Measurements from ENCODE around the gene LDLRAD4. TPM values are rescaled to one million over a fixed set of nuclear protein-coding genes. Genes with fewer than 3 reads are reported as not detected.

The LDLRAD4 gene
- polyA plus RNA-seq, 4 donors, result 10.5 to 11.6 (median 11.5) TPM

DNA sequence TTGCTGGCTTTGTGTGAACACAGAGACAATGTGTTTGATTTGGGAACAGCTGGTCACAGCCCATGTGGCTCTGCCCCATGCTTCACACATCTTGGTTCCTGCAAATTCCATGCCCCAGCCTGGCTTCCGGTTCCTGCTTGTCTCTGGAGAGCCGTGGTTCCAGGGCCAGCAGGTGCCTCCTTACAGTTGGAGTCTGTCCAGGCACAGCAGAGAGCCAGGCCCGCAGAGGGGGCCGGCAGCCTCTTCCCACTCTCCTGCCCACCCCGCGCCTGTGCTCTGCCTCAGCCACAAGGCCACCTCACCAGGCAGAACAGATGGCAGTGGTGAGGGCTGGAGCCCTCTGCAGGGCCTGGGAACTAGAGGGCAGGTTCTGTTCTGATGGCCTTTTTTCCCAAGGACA lies 81.5 kb downstream of the LDLRAD4 start:
- no peak for DNase-seq (ENCODE audit: low read depth in 4 of 4, low spot score in 3 of 4)

DNA sequence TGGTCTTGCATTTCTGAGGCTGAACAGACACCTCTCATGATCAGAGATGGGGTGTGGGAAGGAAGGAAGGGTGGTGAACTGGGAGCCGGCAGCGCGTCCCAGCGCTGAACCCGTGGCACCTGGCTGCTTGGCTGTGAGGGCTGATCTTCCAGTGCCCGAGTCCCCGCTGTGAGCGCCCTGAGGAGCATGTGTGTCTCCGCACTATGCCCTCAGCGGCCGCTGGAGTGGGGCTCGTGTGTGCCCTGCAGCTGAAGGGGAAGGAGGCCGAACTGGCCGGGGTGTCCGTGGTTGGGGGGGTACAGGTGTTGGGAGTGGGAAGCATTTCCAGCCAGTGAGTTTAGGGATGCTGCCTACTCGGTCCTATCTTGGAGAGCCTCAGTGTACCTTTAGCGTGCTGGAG lies 82.2 kb downstream of the LDLRAD4 start:
- DNase-seq (ENCODE audit: low read depth in 4 of 4, low spot score in 3 of 4), result no peak

DNA sequence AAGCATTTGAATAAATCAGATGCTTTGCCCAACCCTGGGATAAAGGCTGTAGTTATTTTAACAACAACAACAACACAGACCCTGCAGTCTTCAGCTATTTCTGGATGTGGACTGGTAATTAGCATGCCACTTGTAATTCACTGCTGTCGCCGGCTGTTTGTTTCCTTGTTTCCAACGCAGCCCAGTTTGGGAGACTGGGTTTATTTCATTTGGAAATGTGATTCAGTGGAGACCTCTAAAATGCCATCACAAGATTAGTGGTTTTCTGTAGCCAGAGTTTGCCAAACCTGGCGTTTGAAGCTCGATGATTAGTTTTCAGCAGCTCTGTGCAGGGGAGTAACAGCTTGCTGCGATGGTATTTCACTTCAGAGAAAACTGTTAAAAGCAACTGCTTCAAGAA lies 83.5 kb downstream of the LDLRAD4 start:
- DNase-seq (ENCODE audit: low read depth in 4 of 4, low spot score in 3 of 4), result peak; percentile 23 to 58 (median 40)

DNA sequence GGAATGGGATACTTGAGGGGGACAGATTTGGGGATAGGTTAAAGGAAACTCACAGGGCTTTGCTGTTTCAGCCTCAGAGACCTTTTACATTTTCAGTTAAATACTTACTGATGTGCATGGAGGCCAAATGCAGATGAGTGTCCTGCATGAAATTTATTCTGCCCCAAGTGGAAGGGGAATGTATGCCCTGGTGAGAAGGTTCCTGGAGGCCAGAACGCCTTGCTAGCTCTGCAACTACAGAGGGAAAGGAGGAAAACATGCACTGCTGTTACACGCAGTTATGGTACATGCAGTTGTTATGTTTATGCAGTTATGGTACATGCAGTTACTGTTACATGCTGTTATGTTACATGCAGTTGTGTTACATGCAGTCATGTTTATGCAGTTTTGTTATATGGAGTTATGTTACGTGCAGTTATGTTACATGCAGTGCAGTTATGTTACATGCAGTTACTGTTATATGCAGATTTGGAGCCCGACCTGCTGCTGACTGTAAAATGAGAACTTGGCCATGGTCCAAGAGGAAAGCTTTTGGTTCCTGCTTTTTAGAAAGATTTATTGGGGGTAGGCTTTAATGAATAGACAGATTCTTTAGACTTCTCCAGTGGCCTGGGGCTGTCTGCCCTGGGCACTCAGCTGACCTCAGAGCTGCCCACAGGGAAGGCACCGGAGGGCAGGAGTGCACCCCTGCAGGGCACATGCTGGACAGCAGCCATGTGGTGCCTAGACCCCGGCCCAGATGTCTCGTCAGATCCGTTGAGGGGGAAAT lies 84.1 kb downstream of the LDLRAD4 start:
- DNase-seq (ENCODE audit: low read depth in 4 of 4, low spot score in 3 of 4), result peak; percentile 63 to 69 (median 66)

DNA sequence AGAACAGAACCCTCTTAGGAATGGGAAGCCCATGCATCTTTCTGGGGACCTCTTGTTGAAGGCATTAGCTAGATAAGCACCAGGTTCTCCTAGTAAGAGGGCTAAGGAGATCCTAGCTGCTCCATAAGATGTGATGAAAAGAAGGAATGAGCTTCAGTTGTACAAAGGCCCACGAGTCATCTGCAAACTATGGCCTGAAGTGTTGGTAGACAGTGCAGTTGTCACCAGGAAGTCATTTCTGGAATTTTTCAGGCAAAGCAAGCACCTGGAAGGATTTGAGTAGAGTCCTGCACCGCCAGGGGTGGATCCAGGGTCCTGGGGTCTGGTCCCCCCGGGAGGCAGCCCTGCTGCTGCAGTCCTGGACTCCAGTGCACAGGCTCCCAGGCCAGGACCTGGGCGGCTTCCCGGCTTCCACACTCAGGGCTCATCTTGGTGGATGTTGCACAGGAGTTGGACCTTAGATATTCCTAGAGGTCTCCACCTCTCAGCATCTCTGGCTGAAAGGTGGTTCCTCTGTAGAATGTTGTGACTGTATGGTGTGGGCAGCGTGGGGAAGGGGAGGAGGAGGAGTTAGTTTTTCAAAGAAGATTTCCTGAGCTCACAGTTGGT lies 85.3 kb downstream of the LDLRAD4 start:
- no peak for DNase-seq (ENCODE audit: low read depth in 4 of 4, low spot score in 3 of 4)

DNA sequence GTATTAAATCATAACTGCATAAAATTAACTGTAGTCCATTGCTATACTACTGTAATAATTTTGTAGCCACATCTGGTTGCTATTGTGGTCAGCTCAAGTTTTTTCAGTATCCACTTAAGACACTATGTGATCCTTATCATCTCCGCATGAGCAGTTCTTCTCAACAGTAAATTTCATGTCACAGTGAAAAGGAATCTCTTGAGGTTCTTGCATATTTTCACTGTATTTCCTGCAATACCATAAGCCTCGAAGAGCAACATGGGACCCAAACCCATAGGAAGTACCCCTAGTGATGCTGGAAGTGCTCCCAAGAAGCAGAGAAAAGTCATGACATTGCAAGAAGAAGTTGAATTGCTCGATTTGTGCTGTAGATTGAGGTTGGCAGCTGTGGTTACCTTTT lies 86.7 kb downstream of the LDLRAD4 start:
- no peak for DNase-seq (ENCODE audit: low read depth in 4 of 4, low spot score in 3 of 4)

DNA sequence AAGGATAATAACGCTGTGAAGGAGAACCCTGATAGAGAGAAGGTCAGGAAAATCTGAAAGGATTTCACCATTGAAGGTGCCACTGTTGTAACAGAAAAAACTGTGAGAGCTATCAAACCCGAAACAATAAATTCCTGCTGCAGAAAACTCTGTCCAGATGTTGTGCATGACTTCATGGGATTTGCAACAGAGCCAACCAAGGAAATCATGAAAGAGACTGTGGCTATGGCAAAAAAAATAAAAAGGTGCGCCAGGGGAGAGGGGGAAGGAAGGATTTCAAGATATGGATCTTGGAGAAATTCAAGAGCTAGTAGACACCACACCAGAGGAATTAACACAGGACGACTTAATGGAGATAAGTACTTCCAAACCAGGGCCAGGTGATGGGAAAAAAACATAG lies 88.0 kb downstream of the LDLRAD4 start:
- no peak for DNase-seq (ENCODE audit: low read depth in 4 of 4, low spot score in 3 of 4)

DNA sequence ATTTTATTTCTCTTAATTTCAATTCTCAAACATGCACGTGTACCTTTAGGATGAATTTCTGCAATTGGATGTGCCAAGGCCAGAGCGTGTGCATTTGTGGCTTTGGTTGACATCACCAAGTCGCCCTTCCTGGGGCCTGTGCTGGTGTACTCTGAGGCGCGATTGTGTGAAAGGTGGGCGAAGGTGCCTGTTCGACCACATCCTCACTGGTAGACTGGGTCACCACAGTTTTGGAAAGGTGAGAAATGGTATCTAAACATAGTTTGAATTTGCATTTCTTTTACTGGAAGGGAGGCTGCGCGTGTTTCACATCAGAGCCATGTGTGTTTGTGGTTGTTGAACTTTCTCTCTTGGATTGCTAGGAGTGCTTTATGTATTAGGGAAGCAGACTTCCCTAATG lies 89.8 kb downstream of the LDLRAD4 start:
- DNase-seq (ENCODE audit: low read depth in 4 of 4, low spot score in 3 of 4), result no peak

DNA sequence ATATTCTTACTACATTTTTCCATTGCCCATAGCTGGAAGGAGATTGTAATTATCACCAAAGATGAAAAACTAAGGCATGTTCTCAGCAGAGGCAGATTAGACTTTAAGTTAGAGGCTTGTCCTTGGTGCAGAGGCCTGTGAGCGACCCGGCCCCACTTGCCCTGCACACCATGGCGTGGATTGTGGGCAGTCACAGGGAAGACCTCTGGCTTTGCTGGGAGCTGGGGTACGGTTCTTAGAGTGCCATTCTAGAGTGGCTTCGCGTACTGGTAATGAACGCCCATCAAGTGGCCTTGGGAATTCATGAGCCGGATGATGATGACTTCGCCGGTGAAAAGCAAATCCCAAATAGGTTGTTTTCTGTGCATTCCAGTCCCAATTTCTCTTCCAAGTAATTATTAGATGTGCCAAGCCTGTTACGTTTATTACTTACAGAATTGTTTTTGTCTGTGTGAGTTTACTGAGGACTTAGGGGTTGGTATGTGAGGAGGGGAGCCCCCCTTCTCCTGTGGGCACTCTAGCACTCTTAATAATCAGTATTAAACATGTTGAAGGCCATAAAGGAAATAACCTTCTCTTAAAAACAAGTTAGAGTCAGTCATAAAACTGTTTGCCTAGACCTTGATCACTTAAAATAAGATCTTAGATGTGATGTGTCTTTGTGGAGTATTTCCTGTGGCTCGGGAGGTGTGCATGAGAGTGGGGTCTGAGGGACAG lies 90.6 kb downstream of the LDLRAD4 start:
- DNase-seq (ENCODE audit: low read depth in 4 of 4, low spot score in 3 of 4), result no peak

DNA sequence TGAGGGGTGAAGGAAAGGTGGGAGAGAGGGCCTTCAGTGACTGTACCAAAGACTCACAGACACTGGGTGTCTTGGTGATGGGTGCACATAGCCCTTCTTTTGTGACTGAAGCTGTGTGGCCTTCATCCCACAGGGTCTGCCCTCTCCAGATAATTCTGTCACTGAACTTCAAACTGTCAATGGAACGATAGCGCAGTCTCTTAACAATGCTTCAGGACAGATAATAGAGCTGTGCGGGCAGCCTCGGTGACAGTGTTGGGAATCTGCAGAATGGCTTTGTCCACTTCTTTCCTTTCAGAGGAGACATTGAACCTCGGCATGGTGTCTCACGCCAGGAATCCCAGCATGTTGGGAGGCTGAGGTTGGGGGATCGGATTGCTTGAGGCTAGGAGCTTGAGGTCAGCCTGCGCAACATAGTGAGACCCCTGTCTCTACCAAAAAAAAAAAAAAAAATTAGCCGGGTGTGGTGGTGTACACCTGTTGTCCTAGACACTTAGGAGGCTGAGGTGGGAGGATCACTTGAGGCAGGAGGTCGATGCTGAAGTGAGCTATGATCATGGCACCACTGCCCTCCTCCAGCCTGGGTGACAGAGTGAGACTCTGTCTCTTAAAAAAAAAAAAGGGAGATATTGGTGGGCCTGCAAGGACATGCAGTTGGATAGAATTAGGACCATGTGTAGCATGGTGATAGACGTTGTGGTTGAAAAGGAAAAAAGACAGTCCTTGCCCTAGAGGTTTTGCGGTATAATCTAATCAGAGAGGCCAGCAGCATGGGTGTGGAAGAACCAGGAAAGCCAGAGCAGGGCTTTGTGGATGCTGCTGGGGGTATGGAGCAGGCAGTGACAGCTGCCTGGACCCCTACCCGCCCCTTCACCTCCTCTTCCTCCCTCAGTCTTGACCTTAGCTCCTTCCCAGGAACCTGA lies 91.4 kb downstream of the LDLRAD4 start:
- DNase-seq (ENCODE audit: low read depth in 4 of 4, low spot score in 3 of 4), result no peak

DNA sequence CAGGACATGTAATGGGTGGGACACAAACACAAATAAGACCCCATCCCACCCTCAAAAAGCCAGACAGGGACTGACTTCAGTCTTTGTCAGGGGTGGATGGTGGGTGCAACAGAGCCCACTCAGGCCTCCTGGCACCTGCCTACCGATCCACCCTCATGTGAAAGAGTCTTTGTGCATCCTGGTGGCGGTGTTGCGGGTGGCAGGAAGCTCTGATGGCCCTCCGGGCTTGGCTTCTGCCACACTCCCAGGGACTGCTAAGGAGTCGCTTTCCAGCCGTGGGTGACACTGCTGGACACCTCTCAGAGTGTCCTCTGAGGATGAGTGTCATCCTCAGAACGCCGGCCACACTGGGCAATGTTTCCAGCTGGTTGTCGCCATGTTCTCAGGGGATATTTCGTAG lies 92.6 kb downstream of the LDLRAD4 start:
- DNase-seq (ENCODE audit: low read depth in 4 of 4, low spot score in 3 of 4), result no peak

DNA sequence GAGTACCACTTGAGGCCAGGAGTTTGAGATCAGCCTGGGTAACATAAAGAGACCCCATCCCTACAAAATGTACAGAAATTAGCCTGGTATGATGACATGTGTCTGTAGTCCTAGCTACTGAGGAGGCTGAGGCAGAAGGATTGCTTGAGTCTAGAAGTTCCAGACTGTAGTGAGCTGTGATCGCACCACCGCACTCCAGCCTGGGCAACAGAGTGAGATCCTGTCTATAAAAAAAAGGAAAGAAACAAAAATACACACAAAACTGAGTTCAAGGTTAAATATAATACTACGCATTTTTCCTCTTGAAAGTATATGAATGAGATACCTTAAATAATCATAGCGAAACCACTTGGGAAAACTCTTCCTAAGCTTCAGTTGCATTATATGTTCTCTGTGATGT lies 94.0 kb downstream of the LDLRAD4 start:
- DNase-seq (ENCODE audit: low read depth in 4 of 4, low spot score in 3 of 4), result no peak

DNA sequence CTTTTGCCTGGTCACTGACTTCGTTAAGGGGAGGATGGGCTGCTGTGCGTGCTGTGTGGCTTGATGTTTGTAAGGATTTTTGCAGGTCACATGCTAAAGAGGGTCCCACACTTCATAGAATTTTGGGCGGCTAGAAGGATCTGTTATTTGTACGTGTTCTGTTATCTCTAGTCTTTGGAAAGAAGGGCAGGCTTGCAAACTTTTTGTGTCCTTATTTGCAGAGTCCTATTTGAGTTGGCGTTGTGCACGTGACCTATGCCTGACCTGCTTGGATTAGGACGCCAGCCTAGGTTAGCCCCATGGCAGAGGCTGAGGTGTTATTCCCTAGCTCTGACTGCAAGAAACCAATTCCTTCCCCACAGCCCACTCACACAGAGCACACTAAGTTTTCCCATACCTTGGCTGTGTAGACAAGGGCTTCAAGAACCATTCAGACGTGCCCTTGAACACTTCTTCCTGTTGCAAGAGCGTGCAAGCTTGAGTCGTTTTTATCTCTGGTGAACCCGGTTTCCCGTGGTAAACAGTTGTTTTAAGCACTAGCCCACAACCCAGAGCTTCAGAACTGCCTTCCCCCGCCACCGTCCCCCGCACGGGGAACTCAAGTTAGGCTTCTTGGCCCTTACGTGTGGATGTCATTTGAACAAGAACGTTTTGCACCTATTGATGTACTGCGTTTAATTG lies 94.6 kb downstream of the LDLRAD4 start:
- DNase-seq (ENCODE audit: low read depth in 4 of 4, low spot score in 3 of 4), result no peak

DNA sequence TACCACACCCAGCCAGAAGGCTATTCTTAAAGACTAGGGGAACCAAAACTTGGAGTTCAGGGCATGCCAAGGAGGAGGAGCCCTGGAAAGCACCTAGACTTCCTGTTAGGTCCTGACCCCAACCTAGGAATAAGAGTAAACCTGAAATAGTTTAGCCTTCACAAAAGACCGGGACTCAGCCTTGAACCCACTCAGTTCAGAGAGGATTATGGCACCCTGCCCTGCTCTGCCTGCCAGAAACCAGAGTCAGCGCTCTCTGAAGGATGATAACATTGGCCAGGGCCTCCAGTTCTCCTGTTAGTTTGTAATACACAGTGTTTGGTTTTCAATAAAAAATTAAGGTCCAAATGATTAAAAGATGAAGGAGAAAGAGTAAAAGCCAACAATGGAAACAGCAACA lies 96.4 kb downstream of the LDLRAD4 start:
- no peak for DNase-seq (ENCODE audit: low read depth in 4 of 4, low spot score in 3 of 4)

DNA sequence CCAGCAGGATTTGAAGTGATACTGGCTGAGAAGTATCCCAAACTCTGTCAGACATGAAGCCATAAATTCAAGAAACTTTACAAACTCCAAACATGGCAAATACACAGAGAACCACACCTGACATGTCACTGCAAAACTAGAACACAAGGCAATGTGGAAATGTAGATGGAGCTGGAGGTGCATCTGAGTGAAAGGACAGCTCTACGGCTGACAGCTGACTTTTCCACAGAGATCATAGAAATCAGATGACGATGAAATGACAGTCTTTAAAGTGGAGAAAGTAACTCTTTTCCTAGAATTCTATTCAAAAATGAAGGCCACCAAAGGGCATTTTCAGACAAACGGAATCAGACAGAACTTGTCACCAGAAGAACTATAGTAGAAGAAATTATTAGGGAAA lies 97.5 kb downstream of the LDLRAD4 start:
- no peak for DNase-seq (ENCODE audit: low read depth in 4 of 4, low spot score in 3 of 4)

DNA sequence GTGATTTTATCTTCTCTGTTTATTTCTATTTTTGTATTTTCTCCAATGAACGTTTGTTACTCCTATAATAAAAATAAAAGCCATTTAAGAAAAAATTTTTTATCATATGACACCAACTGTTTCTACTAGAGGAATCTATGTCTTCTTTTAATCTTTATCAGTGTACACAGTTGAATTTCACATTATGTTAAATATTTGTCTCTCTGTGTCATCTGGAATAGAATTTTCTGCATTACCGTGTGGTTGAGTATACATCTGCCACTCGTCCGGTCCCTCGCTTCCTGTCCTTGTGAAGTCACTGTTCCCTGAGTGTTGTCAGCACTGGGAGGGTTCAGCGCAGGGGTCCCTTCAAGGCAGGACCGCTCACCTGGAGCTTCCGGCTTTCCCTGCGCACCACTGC lies 99.2 kb downstream of the LDLRAD4 start:
- DNase-seq (ENCODE audit: low read depth in 4 of 4, low spot score in 3 of 4), result no peak

DNA sequence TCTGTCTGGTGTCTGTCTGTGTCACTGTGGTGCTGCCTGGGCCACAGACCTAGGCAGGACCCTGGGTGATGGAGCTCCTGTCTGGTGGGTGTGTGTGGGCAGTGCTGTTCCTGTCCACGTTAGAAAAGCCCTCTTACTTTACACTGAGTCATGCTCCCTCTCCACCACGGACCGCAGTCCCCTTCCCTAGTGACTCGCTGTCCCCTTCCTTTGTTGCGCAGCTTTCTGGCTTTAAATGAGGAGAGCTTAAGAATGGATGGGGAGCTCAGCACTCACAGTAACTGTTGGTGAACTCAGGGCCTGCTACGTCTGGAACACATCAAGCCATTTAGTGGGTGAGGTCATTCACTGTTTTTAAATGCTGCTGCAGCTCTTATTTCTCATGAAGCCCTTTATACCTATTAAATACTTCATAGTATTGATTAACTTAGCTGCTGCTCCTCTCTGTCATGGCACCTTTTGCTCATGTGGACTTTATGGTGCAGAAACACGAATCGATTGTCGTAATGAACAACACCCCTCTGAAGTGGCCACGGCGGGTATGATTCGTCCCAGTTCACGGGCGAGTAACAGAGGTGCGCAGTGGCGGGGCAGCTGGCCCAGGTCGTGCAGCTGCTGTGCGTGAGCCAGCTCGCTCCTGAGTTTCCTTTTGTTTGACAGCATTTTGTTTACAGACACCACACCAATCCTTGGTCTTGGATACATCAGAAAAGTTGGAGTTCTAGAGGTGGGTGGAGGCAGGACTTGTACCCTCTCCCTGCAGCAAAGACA lies 100.4 kb downstream of the LDLRAD4 start:
- DNase-seq (ENCODE audit: low read depth in 4 of 4, low spot score in 3 of 4), result no peak

DNA sequence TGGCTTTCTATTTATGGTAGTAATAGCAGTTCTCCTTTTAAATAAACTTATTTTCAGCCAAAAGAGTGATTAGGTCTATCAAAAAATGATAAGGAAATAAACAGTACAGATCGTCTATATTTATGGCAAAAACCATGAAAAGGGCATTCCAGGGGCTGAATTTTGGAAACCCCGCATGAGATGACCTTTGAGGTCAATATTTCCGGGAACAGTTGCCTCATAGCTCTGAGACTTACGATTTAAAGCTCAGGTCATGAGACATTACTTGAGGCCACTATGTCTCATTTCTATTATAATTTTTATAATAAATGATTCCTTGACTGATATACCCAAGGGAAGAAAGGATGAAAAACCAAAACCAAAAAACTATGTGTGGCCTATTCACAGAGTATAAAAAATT lies 101.1 kb downstream of the LDLRAD4 start:
- no peak for DNase-seq (ENCODE audit: low read depth in 4 of 4, low spot score in 3 of 4)

DNA sequence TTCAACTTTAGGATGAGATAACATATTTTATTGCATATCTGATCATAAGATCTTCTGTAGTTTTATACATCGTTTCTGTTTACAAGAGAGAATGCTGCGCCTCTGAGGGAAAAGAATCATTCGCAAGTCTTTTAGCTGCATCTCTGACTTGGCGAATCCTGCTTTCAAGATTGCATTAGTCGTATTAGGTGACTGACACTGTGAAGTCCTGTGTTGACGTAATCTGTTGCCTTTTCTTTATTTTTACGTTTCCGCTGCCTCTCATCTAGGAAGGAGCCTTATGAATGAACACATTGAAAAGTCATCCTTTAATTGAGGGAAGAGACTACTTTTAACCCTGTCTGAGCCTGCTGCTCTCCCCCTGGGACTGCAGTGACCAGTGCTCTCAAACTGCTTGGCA lies 101.5 kb downstream of the LDLRAD4 start:
- DNase-seq (ENCODE audit: low read depth in 4 of 4, low spot score in 3 of 4), result no peak

Data from right renal pelvis (tissue), 4 donors.